Right lobe of liver (tissue), 4 donors: ENCODE measurements around the gene SNX8.

Experiments used
- CTCF ChIP-seq, 4 donors: fragments of 200-600 bp in 3 of 4; fragments of 450-650 bp in 1 of 4; IDR thresholded peaks; one replicate each; pipeline versions ENCODE4 v1.5.1 to v1.8.0; 2016 to 2022; ENCODE audit warnings: antibody characterized with exemption in 4 of 4, mild to moderate bottlenecking in 2 of 4
- POLR2A ChIP-seq: fragments of 450-650 bp; IDR thresholded peaks from one replicate; pipeline ENCODE4 v1.6.1; 2017; ENCODE audit warnings: antibody characterized with exemption, mild to moderate bottlenecking
- donor health status: DM: no; HTN: no; CAD: no.
- donor health status: DM: no; HTN: no; CAD: no.
- donor health status: DM: no; HTN: yes; CAD: no.

- TF ChIP-seq CTCF (IDR thresholded peaks at IDR 0.05) (no peak), POLR2A (no peak)
Measured at GRCh38 chr7:2233926-2234325, 80.3 kb downstream of the SNX8 start.
